ENCODE results near the gene INF2.
"Not testable (repeated sequence)": the region's sequence is repeated elsewhere in the genome, so short reads cannot be mapped to it uniquely, and the experiment has no call there.

INF2 gene

GRCh38 chr14:104750056-104750752 is 60.8 kb downstream of the INF2 start:
- no peaks in the 10 kb centered on the region for H3K27me3 ChIP-seq (ENCODE audit: insufficient read depth, low read depth)
- no peak overlapping the region for H3K9ac ChIP-seq
- TF ChIP-seq CTCF (conservative IDR thresholded peaks at IDR 0.05; ENCODE audit: low read depth, low read length) = no peak
- H3K4me2 ChIP-seq = no peak overlapping the region
- no peaks in the 10 kb centered on the region for H4K20me1 ChIP-seq (ENCODE audit: insufficient read depth)
- H3K36me3 ChIP-seq (ENCODE audit: insufficient read depth) = no peaks in the 10 kb centered on the region
- H3K4me1 ChIP-seq (ENCODE audit: low read depth, poor library complexity, severe bottlenecking) = peaks cover 7% of the 10 kb centered on the region
- H3K4me3 ChIP-seq (IDR thresholded peaks at IDR 0.05; ENCODE audit: insufficient read depth, low read depth, low read length) = no peak overlapping the region
- no peak overlapping the region for H2AFZ ChIP-seq (ENCODE audit: low read depth)
- H3K79me2 ChIP-seq (ENCODE audit: insufficient read depth, low read depth) = peaks cover 17% of the 10 kb centered on the region; the same call in 1 of the 2 replicates
- no peak overlapping the region for H3K27ac ChIP-seq

GRCh38 chr14:104750753-104751057 is 61.3 kb downstream of the INF2 start:
- not testable (repeated sequence) for H2AFZ ChIP-seq (ENCODE audit: low read depth); H3K27me3 ChIP-seq (ENCODE audit: insufficient read depth, low read depth); H3K4me3 ChIP-seq (IDR thresholded peaks at IDR 0.05; ENCODE audit: insufficient read depth, low read depth, low read length); H3K4me2 ChIP-seq; H3K27ac ChIP-seq; H3K9ac ChIP-seq; H4K20me1 ChIP-seq (ENCODE audit: insufficient read depth); H3K36me3 ChIP-seq (ENCODE audit: insufficient read depth); H3K4me1 ChIP-seq (ENCODE audit: low read depth, poor library complexity, severe bottlenecking)
- H3K79me2 ChIP-seq (ENCODE audit: insufficient read depth, low read depth) = peaks cover 17% of the 10 kb centered on the region; the same call in 1 of the 2 replicates

- H3K4me3 ChIP-seq (IDR thresholded peaks at IDR 0.05; ENCODE audit: insufficient read depth, low read depth, low read length) = no peak overlapping the region
- peak overlapping the region; percentile 47; the same call in 1 of the 2 replicates for H3K9ac ChIP-seq
- peak overlapping the region; percentile 50; the same call in 1 of the 2 replicates for H3K4me2 ChIP-seq
- peak overlapping the region; percentile 45; the same call in 1 of the 2 replicates for H3K27ac ChIP-seq
- H3K79me2 ChIP-seq (ENCODE audit: insufficient read depth, low read depth) = peaks cover 17% of the 10 kb centered on the region; the same call in 1 of the 2 replicates
- peak overlapping the region; percentile 91 for H2AFZ ChIP-seq (ENCODE audit: low read depth)
- H3K27me3 ChIP-seq (ENCODE audit: insufficient read depth, low read depth) = no peaks in the 10 kb centered on the region
- H4K20me1 ChIP-seq (ENCODE audit: insufficient read depth) = no peaks in the 10 kb centered on the region
- no peak for TF ChIP-seq CTCF (conservative IDR thresholded peaks at IDR 0.05; ENCODE audit: low read depth, low read length)
- H3K4me1 ChIP-seq (ENCODE audit: low read depth, poor library complexity, severe bottlenecking) = peaks cover 7% of the 10 kb centered on the region
- no peaks in the 10 kb centered on the region for H3K36me3 ChIP-seq (ENCODE audit: insufficient read depth)
These were observed 62.4 kb downstream of the INF2 start for GRCh38 chr14:104751539-104752422.

- Histone ChIP-seq H3K4me1 (ENCODE audit: low read depth, poor library complexity, severe bottlenecking) (peaks cover 7% of the 10 kb centered on the region), H3K9ac (peak overlapping the region; percentile 47; the same call in 1 of the 2 replicates), H3K4me2 (peak overlapping the region; percentile 50; the same call in 1 of the 2 replicates), H3K4me3 (IDR thresholded peaks at IDR 0.05; ENCODE audit: insufficient read depth, low read depth, low read length) (no peak overlapping the region), H3K27me3 (ENCODE audit: insufficient read depth, low read depth) (no peaks in the 10 kb centered on the region), H3K27ac (peak overlapping the region; percentile 45; the same call in 1 of the 2 replicates), H4K20me1 (ENCODE audit: insufficient read depth) (no peaks in the 10 kb centered on the region), H3K36me3 (ENCODE audit: insufficient read depth) (no peaks in the 10 kb centered on the region), H3K79me2 (ENCODE audit: insufficient read depth, low read depth) (peaks cover 17% of the 10 kb centered on the region; the same call in 1 of the 2 replicates), H2AFZ (ENCODE audit: low read depth) (peak overlapping the region; percentile 91)
- TF ChIP-seq CTCF (conservative IDR thresholded peaks at IDR 0.05; ENCODE audit: low read depth, low read length) = no peak
These were observed 63.0 kb downstream of the INF2 start for GRCh38 chr14:104752423-104752734.
